Stimulated activated CD8-positive, alpha-beta memory T cell treated with anti-CD3 and anti-CD28 coated beads, Interleukin-12 subunit alpha, Interleukin-12 subunit beta, amount 100 ng/mL, for 4 hours (primary cell): Measurements from ENCODE around the gene TXLNA.
A peak's percentile ranks its signal among the peaks of the same experiment; 100 is the strongest.

ENCODE experiments used
- DNase-seq: peaks from one replicate; pipeline ENCODE4 v3.0.0-alpha.2; 2020; ENCODE audit warnings: low read depth

TXLNA gene

DNA sequence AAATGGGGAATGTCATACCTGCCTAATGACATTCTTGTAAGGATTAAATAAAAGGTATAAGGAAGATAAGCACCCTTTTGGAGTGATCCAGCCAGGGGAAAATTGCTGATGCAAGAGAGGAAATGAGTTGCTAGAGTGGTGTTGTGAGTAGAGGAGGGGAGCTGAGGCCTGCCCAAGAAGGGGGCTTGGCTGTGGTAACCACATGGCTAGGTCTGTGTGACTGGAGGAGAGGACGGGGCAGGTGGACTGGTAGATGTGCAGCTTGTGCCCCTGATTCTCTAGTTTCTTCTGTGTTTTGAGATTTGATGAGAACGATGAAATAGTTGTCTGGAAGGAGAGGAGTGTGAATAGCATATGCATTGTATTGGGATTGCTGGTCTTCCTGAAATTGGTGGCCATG, 6.6 kb downstream of the TXLNA start:
- DNase-seq = no peak

- DNase-seq = no peak
Measured at GRCh38 chr1:32186491-32186890, 7.0 kb downstream of the TXLNA start.

DNA sequence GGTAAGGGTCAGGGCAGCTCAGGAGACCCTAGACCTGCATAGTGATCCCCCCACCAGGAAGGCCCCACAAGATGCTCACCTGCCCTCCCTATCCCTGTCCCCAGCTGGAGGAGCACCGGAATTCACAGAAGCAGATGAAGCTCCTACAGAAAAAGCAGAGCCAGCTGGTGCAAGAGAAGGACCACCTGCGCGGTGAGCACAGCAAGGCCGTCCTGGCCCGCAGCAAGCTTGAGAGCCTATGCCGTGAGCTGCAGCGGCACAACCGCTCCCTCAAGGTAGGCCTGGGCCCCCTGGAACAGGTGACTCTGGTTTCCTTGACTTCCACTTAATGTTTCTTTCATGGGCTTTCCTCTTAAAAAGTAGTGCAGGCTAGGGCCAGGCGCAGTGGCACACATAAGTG, 8.4 kb downstream of the TXLNA start:
- no peak for DNase-seq

- no peak for DNase-seq
Measured at GRCh38 chr1:32192220-32192948, 12.9 kb downstream of the TXLNA start.

DNA sequence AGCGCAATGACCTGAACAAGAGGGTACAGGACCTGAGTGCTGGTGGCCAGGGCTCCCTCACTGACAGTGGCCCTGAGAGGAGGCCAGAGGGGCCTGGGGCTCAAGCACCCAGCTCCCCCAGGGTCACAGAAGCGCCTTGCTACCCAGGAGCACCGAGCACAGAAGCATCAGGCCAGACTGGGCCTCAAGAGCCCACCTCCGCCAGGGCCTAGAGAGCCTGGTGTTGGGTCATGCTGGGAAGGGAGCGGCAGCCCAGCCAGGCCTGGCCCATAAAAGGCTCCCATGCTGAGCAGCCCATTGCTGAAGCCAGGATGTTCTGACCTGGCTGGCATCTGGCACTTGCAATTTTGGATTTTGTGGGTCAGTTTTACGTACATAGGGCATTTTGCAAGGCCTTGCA, 15.5 kb downstream of the TXLNA start:
- no peak for DNase-seq

GRCh38 chr1:32195531-32195930, 16.1 kb downstream of the TXLNA start:
- no peak for DNase-seq

- no peak for DNase-seq
Measured at GRCh38 chr1:32195972-32196823, 16.7 kb downstream of the TXLNA start.

DNA sequence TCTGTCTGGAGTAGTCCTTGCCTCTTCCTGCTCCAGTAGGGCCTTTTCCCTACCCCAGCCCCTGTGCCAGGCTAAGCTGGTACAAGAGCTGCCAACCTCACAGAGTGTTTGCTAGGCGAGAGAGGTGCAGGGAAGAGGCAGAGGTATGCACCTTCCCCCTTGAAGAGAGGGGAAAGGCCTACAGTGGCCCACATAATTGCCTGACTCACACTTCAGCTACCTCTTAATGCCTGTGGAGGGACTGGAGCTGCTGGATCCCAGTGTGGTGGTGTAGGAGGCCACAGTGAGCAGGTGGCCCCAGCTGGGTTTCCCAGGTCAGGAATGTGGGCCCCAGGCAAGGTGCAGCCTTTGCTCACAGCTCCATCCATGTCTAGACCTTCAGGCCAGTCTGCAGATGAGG, 17.6 kb downstream of the TXLNA start:
- no peak for DNase-seq

DNA sequence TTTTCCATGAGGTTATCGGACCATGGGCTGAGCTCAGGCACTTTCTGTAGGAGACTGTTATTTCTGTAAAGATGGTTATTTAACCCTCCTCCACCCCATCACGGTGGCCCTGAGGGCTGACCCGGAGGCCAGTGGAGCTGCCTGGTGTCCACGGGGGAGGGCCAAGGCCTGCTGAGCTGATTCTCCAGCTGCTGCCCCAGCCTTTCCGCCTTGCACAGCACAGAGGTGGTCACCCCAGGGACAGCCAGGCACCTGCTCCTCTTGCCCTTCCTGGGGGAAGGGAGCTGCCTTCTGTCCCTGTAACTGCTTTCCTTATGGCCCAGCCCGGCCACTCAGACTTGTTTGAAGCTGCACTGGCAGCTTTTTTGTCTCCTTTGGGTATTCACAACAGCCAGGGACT, 18.4 kb downstream of the TXLNA start:
- DNase-seq = no peak

- no peak for DNase-seq
Measured at GRCh38 chr1:32198237-32199042, 19.0 kb downstream of the TXLNA start.

DNA sequence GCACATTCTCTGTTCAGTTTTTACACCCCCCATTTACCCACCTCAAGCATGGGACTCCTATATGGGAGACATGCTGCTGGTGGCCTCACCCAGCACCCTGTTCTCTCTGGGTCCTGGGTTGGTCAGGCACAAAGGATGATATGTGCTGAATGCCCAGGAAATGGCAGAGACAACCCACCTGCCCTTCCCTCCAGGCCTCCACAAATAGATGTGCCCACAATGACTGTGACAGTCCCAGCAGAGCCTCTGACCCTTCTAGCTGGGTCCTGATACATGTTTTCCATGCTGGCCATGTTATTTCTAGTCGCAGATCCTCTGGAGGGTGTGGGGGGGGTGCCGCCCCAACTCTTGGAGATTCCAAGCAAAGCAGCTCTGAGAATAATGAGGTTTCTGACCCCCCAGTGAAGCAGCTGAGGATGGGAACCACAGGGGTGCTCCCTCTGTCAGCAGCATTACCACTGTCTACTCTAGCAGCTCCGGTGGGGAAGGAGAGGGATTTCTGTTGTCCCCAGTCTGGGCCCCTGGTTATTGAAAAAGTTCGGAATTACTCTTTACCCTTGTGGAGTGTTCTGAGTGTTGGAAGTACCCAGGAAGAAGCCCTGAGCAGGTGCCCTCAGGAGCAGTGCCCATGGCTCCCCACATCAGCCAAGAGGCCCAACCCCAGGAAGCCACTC, 19.7 kb downstream of the TXLNA start:
- no peak for DNase-seq

- DNase-seq = no peak
Measured at GRCh38 chr1:32199717-32200072, 20.2 kb downstream of the TXLNA start.

DNA sequence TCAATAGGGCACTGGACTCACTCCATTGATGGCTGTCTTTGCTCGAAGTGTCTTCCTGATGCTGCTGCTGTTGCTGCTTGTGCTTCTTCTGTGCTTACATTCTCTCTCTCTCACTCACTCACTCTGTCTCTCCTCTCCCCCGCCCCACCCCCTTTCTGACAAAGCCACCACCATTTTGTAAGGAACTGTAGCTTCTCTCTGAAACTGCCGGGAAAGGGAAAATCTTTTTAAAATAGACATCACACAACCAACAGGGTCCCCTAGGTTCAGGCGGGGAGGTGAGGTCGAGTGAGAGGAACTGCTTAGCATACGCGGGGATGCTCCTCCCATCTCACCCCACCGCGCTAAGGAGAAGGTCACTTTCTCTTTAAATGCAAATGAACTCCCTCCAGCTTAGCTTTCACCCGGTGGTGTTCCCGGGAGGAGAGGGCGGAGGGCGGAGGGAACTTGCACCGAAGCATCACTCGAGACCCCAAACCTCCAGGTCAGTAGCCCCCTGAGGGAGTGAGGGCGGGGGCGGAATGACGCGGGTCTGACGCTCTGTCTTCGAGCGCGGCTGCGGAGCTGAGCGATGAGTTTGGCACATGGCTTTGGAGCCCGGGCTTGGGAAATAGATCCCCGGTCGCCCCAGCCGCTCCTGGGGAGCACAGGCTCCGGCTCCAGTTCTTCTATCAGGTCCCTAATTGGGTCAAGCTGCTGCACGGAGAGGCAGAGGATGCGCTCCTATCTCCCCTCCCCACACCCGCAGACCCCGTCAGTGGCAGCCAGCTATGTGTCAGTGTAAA, 20.9 kb downstream of the TXLNA start, which contains the start of gene CCDC28B:
Gene CCDC28B, plus strand, starts transcription at position 370 of the 785 bp plus-strand sequence. CDS start 1,341 bp downstream, outside the sequence.
- DNase-seq = peak; percentile 41

DNA sequence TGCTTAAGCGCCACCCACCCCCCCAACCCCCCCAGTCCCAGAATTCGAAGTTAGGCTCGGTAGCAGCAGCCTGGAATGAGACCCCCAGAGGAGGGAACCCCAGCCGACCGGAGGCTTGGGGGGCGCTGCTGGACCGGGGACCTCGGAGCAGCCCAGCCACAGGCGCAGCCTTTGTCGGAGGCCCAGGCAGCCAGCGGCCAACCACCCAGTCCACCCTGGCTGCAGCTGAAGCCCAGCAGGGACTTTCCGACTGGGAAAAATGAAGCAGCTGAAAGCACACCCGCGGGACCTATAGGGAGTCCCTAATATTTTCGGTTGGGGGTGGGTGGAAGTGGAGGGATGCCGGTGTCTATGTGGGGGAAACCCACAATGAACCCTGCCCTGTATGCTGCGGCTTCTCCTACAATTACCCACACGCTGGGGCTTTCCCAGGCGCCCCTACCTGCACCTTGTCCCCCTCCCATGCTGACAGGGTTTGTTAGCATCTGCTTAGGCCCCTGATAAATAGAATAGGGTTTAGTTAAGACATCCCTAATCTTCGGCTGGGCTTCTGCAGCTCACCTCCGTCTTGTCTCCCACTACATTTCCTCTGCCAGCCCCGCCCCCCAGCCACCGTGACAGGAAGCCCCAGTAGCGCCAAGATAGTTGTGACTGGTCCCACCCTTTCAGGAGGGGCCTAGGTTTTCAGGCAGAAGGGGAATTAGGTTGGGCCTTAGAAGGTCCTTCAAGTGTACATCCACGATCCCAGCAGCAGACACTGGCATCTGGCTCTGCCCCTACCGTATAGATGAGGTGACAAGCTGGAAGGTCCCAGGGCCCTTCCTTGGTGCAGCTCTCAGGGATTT, 21.8 kb downstream of the TXLNA start:
- peak; percentile 52 for DNase-seq

- no peak for DNase-seq
Measured at GRCh38 chr1:32204943-32205361, 25.5 kb downstream of the TXLNA start.

DNA sequence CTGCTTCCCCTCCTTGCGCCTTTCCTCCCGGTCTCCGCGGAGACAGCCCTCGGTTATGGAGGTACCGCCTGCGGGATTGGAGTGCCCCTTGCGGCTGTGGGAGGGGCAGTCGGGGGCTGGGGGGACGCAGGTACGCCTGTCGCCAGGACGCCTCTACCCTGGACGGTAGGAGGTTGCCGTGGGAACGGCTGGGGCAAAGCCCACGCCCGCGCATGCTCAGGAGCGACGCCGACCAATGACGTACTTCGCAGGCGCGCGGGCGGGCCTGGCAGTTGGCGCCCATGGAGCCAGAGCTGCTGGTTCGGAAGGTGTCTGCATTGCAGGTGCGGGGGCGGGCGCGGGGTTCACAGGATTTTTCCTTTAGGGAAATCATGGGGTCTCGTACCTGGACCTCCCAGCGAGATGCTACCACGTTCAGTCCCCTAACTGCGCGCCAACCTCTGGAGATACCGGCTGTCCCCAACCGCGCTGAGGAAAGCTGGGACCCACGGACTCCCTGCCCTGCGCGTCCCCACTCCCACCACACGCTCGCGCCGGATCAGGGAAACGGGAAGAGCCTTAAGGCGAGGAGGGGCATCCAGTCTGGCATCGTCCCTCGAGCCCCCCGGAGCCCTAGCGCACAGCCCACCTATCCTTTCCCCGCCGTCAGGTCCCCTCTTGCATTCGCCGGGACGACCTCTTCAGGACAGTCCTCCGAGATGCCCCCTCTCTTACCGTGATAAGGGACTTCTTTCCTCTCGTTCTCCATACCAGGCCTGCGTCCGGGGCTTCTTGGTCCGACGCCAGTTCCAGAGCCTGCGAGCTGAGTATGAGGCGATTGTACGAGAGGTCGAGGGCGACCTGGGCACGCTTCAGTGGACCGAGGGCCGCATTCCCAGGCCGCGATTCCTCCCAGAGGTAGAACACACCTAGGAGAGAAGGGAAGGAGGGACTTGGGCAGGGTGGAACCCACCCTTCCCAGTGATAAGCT, 26.2 kb downstream of the TXLNA start, which contains the start of gene IQCC:
Gene IQCC, plus strand, starts transcription at position 271 of the 970 bp plus-strand sequence. Its CDS starts 11 bp downstream, at position 282.
- peak; percentile 68 for DNase-seq

- DNase-seq = no peak
Measured at GRCh38 chr1:32208469-32208868, 29.0 kb downstream of the TXLNA start.

DNA sequence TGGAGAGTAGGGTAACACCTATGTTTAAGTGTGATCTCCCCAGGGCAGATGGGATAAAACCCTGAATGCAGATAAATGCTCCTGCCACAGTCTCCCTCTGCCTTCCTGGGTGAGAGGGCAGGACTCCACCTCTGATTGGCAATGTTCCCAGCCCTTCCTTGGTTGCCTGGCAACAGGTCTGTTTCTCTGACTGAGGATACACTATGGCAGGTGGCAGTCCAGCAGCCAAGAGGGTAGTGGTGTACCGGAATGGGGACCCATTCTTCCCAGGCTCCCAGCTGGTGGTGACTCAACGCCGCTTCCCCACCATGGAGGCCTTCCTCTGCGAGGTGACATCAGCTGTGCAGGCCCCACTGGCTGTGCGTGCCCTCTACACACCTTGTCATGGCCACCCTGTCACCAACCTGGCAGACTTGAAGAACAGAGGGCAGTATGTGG, 29.4 kb downstream of the TXLNA start, which contains the start of gene DCDC2B:
Gene DCDC2B, plus strand, starts transcription at position 199 of the 438 bp plus-strand sequence. Its CDS starts 5 bp downstream, at position 204.
- DNase-seq = no peak
